GDM1 (cell line): ENCODE data around the gene POLN.
"Not testable (repeated sequence)": the region's sequence is repeated elsewhere in the genome, so short reads cannot be mapped to it uniquely, and the experiment has no call there.

Experiments used
- DNase-seq: peaks from one replicate; lab custom pipeline; 2025; lab: John Stamatoyannopoulos, UW

The POLN gene

GRCh38 chr4:2041239-2042130 is 200.4 kb downstream of the POLN start:
- DNase-seq: peak; percentile 77

- no peak for DNase-seq
Measured at GRCh38 chr4:2040391-2041238, 201.3 kb downstream of the POLN start.

GRCh38 chr4:2036866-2037265 is 205.1 kb downstream of the POLN start:
- DNase-seq: no peak

GRCh38 chr4:2036327-2036726 is 205.6 kb downstream of the POLN start:
- DNase-seq: no peak

GRCh38 chr4:2031161-2031560 is 210.8 kb downstream of the POLN start:
- DNase-seq: not testable (repeated sequence)

- DNase-seq: not testable (repeated sequence)
Measured at GRCh38 chr4:2027120-2027519, 214.8 kb downstream of the POLN start.

GRCh38 chr4:2025817-2026216 is 216.1 kb downstream of the POLN start:
- DNase-seq: no peak

GRCh38 chr4:2024683-2025082 is 217.2 kb downstream of the POLN start:
- no peak for DNase-seq
